DMS153 treated with DMSO at 0.1 percent for 48 hours (cell line): ENCODE measurements around the gene LINC01488.

ENCODE experiments used
- DNase-seq: peaks from one replicate; lab custom pipeline; 2025; ENCODE audit not compliant: unreplicated experiment; lab: John Stamatoyannopoulos, UW

Gene LINC01488

DNA sequence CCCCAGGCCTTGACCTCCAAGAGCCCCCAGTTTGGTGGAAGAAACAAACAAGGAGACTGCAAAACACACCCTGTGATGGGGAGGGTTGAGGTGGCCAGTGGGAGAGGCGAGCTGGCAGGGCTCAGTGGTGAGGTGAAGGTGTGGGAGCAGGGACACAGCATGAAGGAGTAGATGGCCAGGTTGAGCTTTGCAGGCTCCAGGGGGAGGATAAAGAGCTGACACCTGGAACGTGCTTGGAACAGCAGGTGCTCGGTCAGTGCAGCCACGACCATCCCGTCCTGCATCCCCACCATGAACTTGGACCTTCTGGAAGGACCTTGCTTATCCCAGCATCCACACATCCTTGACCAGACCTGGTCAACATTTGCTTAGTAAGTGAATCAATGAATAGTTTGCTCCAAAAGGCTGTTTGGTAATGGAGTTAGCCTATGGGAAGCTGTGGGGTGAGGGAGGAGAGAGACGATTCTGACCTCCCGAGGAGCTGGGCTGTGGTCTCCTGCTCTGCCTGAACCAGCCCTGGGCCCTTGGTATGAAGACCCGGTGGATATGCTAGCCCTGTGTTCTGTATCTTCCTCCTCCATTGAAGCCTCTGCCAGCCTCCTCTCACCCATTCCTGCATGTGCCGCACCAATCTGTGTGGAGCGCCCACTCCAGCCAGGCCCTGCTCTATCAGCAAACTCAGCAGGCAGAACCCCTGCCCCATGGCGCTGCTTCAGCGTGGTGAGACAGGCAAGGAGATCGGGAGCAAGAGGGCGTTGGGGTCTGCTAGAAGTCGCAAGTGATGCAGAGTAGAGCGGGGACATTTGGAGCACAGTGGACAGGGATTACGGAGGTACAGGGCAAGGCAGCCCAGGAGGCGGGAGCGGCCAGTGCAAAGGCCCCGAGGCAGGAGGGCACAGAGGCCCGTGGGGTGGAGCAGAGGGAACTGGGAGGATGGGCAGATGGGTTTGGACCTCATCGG is 9.9 kb downstream of the LINC01488 start:
- no peak for DNase-seq

DNA sequence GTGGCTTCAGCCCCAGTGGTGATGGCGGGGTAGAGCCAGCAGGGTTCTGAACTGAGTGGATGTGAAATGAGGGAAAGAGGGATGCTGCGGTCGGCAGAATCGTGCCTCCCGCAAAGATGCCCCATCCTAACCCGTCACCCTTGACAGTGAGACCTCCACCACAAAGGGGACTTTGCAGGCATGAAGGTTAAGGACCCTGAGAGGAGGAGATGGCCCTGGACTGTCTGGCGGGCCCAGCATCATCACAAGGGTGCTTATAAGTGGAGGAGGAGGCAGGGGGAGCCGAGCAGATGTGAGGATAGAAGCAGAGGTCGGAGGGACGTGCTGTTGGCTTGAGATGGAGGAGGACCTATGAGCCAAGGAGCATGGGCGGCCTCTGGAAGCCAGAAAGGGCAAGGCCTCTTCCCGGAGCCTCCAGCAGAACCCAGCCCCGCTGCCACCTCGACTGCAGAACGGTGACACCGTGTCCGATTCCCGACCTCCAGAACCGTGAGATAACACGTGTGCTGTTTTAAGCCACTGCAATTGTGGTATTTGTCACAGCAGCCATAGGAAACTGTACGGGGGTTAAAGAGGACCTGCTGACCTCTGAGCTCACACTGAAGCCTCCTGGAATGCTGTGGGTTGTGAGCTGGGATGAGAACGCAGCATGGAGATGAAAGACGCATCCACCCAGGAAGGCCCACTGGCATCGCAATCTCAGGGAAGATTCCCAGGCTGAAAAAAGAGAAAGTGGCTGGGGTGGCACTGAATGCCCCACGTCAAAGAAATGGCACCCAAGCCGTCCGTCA is 10.9 kb downstream of the LINC01488 start:
- no peak for DNase-seq

DNA sequence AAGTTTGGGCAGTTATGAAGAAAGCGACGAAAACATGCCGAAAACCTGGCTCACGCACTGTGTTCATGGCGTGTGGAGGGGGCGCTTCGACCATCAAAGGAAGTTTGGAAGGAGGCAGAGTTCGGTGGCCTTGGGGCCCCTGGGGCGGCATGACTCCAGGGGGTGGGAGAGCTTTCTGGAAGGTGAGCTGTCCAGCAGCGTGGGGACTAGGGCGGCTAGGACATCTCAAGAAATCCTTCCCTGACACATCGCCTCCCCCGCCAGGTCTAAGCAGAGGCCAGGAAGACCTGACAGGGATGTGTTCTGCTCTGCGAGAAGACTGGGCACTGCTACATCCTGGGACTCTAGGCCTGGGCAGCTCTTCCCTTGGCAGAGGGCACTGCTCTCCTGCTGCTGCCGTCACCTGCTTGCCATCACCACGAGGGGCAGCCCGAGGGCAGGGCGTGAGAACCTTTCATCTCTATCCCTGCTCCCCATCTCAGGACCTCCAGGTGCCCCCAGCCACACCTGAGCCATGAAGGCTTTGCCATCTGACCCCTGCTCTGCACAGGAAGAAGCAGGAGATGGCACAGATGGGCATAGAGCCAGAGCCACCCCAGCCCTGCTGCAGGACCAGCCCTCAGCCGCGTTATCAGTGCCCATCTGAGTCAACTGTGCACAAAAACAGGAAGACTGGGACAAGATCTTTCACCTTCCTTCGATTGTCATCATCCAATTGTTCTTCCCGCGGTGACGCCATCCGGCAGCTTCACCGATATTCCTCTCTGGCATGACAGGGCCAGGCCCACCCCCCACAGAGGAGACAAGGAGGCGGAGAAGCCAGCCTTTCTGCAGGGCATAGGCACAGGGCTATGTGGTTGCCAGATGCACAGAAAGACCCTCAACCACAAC is 12.7 kb downstream of the LINC01488 start:
- no peak for DNase-seq

DNA sequence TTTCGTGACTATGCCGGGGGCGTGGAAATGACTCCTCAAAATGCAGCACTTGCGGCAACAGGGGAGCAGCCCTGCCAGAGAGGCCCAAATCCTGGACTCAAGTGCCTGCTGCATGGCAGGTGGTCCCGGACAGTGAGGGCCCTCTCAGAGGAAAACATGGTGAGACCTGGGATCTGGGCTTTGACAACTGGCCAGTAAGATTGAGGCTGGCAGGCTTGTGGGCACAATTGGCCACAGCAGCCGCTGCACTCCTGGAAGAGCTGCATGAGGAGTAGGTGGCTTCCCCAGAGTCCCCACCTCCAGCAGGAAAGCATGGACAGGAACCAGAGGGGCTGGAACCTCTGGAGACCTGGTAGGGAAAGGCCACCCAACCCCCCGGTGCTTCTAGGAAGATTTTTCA is 13.4 kb downstream of the LINC01488 start:
- no peak for DNase-seq

DNA sequence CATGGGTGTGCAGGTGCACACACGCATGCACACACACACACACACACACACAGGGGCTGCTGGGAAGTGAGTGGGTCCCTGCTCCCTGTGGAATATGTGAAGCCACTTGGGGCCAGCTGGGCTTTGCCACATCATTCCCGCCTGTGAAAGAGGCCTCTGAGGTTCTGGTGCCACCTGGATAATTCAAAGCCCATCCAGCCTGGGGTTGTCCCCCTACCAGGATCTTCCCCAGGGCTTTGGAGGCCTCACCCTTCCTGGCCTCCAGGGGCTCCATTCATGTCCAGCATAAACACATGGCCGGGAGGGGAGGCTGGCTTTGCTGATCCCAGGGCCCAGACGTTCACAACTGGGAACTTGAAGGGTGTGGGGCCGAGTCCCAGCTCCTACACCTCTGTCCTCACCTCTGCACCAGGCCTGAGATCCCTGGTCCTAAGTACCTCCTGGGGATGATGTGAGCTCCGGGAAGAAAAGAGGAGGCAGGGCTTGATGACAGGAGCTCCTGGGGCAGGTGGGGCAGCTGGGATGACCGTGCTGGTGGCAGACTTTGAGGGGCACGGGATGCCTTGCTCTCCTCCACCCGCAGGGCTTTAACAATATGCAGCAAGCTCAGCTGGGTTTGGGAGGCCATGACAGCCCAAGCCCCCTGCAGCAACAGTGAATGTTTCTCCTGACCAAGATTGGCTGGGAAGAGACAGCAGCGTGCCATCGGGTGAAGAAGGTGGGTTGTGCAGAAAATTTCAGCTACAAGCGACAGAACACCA is 14.2 kb downstream of the LINC01488 start:
- DNase-seq, result no peak

DNA sequence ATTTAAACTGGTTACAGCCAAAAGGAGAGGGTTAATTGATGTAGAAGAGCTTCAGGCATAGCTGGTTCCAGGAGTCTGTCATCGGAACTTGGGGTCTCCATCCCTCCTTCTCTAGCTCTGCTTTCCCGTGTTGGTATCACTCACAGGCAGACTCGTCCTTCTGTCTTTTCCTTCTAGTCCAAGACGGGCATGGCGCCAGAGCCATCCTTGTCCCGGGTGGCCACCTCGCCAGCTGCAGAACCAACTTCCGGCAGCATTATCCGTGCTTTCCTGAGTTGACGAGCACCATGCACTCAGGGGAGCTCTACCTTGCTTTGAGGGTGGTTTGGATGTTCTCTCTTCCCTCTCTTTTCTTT is 14.7 kb downstream of the LINC01488 start:
- no peak for DNase-seq

DNA sequence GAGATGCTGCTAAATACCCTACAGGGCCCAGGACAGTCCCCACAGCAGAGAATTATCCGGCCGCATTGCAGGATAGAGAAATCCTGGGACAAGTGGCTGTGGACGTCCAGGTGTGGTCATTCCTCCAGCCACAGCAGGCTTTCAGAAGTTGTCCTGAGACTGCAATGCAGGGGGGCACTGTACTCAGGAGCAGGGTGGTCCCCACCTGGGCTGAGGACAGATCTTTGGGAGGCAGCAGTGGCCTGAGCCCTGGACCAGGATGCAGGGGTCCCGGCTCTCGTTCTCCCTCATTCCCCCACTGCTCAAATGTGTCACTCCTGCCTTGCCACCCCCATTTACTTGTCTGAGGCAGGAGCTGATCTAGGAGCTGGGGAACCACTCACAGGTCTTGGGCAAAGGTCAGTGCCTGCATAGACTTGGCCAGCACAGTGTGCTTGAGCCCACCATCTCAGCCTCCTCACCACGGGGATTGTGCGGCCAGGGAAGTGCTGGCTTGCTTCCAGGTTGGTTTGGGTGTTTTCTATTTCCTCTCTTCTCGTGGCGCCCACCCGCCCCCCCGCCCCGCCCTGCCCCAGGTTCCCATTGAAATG is 15.3 kb downstream of the LINC01488 start:
- DNase-seq, result no peak

DNA sequence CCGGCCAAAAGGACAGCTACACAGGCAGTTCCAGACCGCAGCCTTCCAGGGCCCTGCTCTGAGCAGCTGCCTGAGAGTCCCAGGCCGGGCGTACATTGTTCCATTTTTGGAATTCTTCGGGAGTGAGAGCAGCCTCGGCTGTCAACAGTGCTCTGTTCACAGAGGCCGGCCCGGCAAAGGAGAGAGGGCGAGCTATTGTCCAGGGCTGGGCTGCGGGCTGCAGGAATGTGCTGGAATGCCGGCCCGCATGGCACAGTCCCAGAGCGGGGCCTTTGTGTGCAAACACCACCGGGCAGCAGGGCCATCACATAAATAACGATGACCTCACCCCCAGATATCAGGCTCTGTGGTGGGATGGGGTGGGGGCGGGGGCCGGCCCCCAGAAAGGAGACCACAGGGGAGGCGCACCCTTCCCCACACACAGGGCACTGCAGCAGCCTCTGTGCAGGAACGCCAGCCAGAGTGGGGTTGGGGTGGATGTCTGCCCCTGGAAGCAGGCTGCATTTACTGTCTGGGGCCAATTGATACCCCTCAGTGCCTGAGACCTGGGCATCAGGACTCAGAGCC is 15.8 kb downstream of the LINC01488 start:
- no peak for DNase-seq

DNA sequence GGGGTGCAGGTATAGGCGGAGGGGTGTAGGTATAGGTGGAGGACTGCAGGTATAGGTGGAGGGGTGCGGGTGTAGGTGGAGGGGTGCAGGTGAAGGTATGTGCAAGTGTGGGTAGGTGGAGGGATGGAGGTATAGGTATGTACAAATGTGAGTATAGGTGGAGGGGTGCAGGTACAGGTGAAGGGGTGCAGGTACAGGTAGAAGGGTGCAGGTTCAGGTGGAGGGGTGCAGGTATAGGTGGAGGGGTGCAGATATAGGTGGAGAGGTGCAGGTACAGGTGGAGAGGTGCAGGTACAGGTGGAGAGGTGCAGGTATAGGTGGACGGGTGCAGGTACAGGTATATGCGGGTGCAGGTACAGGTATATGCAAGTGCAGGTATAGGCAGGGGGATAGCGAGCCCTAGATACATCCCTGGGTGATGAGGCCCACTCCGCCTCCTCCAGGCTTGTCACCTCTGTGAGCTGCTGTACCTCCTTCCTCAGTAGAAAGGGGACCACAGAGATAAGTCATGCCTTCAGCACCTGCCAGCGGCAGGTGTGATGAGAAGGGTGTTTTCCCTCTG is 17.2 kb downstream of the LINC01488 start:
- DNase-seq, result no peak

DNA sequence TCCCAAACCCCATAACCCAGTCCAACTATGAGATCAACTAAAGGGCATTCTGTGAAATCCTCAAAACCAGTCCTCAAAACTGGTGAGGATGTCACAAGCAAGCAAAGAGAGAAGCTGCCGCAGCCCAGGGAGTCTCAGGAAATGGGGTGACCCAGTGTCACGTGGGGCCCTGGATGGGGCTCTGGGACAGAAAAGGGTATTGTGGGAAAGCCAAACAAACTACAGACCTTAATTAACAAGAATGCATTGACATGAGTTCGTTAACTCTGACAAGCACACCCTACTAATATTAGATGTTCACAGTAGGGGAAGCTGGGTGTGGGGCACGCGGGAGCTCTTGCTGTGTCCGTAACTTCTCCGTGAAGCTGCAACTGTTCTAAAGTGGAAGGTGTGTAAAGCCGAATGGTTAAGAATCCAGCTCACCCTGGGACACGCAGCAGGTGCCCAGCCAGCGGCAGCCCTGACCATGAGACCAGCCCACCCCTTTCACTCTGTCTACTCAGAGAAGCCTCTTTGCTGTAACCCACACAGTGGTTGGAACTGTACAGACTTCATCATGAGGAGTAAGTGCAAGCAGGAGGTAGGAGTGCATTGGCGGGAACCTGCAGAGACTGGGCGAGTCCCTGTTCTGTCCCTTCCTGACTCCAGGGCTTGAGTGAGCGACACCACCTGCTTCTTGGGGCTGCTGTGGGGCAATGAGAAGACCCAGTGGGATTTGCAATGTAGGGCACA is 17.9 kb downstream of the LINC01488 start:
- DNase-seq, result no peak

DNA sequence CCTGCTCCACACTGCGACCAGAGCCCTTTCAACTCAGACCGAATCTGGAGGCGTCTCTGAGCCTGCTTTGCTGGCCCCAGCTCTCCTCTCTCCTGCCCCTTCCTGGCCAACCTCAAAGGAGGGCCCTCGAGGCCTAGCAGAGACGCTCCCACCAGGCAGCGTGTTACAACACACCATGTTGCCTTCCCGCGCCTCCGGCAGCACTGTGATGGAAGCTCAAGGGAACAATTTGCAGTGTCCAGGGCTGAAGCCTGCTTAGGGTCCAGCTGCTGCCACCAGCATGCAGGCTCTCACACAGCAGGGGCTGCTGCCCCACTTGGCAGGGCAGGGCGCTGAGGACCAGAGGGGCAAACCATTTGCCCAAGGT is 18.4 kb downstream of the LINC01488 start:
- no peak for DNase-seq

DNA sequence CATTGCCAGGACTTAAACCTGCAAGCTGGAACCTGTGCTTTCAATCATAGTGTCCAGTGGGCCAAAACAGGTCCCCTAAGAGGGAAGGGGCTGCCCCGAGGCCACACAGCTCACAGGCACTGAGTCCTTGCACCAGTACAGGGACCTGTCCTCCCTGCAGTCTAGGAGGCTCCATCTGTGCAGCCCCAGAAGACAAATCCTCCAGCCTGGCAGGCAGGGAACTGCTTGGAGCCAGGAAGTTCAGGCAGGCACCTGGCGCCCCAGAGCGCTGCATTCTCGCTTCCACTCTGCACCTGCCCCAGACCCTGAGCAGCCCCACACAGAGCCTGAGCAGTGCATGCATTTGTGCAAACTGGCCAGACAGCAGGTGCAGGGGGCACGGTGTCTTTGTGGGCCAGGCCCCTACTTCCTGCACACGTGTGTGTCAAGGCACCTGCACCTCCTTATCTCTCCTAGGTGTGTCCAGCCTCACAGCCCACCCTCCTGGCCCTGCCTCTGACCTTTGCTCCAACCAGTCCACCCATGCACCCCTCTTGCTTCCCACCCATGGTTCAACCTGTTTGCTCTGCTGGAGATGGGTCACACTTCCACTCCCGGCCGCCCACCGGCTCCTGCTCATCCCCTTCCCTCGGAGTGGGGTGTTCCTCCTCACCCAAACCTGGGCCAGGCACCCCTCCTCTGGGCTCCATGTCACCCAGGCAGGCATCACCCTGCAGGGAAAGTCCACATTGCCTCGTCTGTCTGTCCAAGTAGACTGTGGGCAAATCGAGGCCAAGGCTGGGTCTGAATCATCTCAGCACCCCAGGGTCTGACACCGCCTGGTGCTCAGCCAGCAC is 19.0 kb downstream of the LINC01488 start:
- no peak for DNase-seq

DNA sequence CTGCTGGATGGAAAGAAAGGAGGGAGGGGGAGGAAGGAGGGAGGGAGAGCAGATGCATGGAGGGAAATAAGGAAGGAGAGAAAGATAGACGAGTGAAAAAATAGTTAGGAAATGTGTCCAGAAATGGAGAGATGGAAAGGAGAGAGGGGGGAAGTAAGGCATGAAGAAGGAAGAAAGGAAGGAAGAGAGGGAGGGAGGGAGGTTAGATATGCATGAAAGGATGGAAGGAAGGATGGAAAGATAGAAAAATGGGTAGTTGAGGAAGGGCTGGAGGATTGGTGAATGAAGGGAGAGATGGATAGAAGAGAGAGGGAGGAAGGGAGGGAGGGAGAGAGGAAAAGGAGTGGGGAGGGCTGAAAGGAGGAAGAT is 19.6 kb downstream of the LINC01488 start:
- DNase-seq, result no peak

DNA sequence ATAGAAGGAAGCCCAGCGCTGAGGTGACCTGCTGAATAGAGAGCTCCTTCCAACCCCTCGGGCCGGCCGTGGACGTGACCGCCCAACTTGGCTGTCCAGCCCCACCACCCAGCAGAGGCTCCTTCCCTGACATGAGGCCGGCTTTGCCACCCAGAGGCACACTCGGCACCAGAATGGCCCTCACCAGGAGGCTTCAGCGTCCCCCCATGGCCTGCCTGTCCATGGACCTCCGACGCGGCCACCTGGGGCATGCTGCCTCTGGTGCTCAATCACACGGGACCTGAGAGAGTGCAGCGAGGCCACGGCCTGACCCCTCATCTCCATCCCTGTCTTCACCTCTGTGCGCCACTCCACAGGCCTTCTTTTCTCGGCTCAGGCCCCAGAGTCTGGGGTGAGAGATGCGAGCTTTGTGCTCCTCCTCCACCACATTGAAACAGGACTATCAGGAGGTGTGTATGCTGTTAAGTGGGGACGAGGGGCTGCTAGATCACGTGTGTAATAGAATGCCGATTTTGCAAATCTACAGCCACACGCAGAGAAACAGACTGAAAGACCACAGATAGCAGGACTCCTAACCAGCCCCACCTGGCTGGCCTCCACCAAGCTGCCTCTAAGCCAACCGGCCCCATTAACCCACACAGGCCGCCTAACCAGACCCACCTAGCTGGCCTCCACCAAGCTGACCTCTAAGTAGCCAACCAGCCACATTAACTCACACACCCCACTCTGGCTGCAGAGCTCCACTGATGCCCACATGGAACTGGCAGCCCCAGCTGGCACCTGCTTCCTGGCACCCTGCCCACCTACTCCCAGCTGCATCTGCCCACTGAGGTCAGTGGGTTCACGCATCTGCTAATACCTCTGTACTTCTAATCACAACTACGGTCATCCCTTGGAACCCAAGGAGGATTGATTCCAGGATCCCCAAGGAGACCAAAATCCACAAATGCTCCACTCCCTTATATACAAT is 20.7 kb downstream of the LINC01488 start:
- no peak for DNase-seq

DNA sequence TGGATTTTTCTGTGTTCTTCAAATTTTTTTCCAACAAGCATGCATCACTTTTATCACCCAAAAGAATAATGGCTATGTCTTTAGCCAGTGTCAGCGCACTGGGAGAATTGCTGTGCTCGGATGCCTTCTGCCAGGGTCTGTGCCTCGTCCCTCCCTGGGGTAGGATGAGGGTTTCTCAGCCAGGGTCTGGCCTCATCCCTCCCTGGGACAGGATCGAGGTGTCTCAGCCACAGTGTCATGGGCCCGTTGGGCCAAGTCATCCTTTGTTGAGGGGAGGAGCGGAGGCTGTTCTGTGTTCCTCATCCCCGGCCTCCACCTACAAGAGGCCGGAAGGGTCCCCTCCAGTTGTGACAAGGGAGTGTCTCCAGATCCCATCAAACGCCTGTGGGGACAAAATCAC is 22.7 kb downstream of the LINC01488 start:
- no peak for DNase-seq

DNA sequence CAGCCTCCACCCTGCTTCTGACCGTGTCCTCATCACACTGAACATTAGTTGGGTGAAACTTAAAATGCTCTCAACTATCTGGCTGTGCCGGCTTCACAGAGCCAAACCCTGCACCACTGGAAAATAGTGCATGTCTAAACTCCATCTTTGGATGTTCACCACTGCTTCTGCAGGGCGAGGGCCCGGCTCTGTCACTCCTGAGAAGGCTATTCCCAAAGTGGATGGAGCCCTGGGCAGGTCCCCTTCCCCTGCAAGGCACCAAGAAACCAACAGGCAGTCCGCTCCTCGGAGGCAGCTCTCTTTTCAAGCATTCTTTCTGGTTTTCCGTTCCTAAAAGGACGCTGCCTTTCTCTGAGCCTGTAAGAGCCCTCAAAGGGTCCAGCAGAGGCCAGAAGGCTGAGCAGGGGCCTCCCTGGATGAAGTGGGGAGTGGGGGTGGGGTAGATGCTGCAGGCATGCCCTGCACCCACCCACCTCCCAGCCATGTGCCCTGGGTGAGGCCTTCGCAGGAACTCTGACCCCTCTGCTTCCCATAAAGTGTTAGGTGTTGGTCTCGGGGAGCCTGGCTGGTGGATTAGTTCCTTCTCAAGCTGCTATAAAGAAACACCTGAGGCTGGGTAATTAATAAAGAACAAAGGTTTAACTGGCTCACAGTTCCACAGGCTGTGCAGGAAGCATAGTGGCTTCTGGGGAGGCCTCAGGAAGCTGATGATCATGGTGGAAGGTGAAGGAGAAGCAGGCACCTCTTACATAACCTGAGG is 23.3 kb downstream of the LINC01488 start:
- no peak for DNase-seq
